Endothelial cell of umbilical vein (primary cell): ENCODE data around the gene MSRB2. TPM values are rescaled to one million over a fixed set of nuclear protein-coding genes. Genes with fewer than 3 reads are reported as not detected.

Source experiments
- BruUV-seq: library from RNA; stranded (reverse); fragments of 400-500 nt; replicated peaks from 2 replicates; lab custom pipeline; 2021; lab: Mats Ljungman, UMichigan
- CTCF ChIA-PET: fragments of 300-600, 350-600 bp; sonication (Branson Sonifier 250); formaldehyde crosslinking; loops from one replicate; lab custom pipeline; 2021; ENCODE audit warnings: antibody characterized with exemption, inconsistent platforms; lab: Charles Lee
- POLR2A ChIA-PET: fragments of 300-600, 350-600 bp; sonication (Branson Sonifier 250); formaldehyde crosslinking; loops from one replicate; lab custom pipeline; 2021; ENCODE audit warnings: antibody characterized with exemption, inconsistent platforms; lab: Charles Lee
- DNase-seq: peaks from one replicate; pipeline ENCODE4 v3.0.0-alpha.2; 2011; ENCODE audit warnings: low read depth, low spot score
- FAIRE-seq: peaks from 2 replicates; lab custom pipeline; 2011; peaks lifted over from hg19 to GRCh38; lab: Jason Lieb, UNC
- H2AFZ ChIP-seq: 2 replicates; pipeline ENCODE4 v1.6.0; 2012; ENCODE audit warnings: low read depth, low read length, control low read depth, inconsistent platforms
- H3K27ac ChIP-seq: 2 replicates; pipeline ENCODE4 v1.5.1; 2011; ENCODE audit warnings: low read depth, mild to moderate bottlenecking, control low read depth, low read length, moderate library complexity; ENCODE audit not compliant: insufficient read depth
- H3K27me3 ChIP-seq, 2 experiments: 2 replicates each; pipeline versions ENCODE4 v1.6.0 to v1.6.1; 2011; ENCODE audit warnings: low read length in 2 of 2, mixed read lengths in 1 of 2; ENCODE audit not compliant: control insufficient read depth in 2 of 2, insufficient read depth in 2 of 2
- H3K36me3 ChIP-seq, 2 experiments: 2 replicates in 1 of 2; 3 replicates in 1 of 2; pipeline ENCODE4 v1.5.1; 2011; ENCODE audit warnings: low read length in 2 of 2, mild to moderate bottlenecking in 1 of 2, moderate library complexity in 1 of 2; ENCODE audit not compliant: control insufficient read depth in 2 of 2, insufficient read depth in 2 of 2; ENCODE audit errors: extremely low read depth in 1 of 2
- H3K4me1 ChIP-seq: 3 replicates; pipeline ENCODE4 v1.5.1; 2011; ENCODE audit warnings: mild to moderate bottlenecking, low read length; ENCODE audit not compliant: control insufficient read depth, insufficient read depth; ENCODE audit errors: extremely low read depth
- H3K4me2 ChIP-seq: 2 replicates; pipeline ENCODE4 v1.6.1; 2011; ENCODE audit warnings: low read length, control low read depth, mixed read lengths; ENCODE audit not compliant: insufficient read depth
- H3K4me3 ChIP-seq, 3 experiments: fragments of 200-600 bp in 1 of 3; sonication (generic), shearing (Covaris generic) in 1 of 3; replicated peaks in 1 of 3; 2 replicates each; pipeline ENCODE4 v1.5.1; 2011 to 2016; ENCODE audit warnings: control low read depth in 3 of 3, low read length in 3 of 3, mild to moderate bottlenecking in 2 of 3, inconsistent platforms in 1 of 3, low read depth in 1 of 3, moderate library complexity in 1 of 3; ENCODE audit not compliant: insufficient read depth in 1 of 3
- H3K79me2 ChIP-seq: 2 replicates; pipeline ENCODE4 v1.6.0; 2012; ENCODE audit warnings: low read length, inconsistent platforms; ENCODE audit not compliant: control insufficient read depth, insufficient read depth
- H3K9ac ChIP-seq: replicated peaks from 2 replicates; pipeline ENCODE3; 2011; ENCODE audit warnings: low read length, control low read depth; ENCODE audit not compliant: insufficient read depth; ENCODE audit errors: extremely low read depth
- H3K9me1 ChIP-seq: replicated peaks from 3 replicates; pipeline ENCODE4 v1.6.0; 2011; ENCODE audit warnings: mild to moderate bottlenecking, low read length; ENCODE audit not compliant: control insufficient read depth, insufficient read depth; ENCODE audit errors: extremely low read depth
- H3K9me3 ChIP-seq: replicated peaks from 2 replicates; pipeline ENCODE4 v1.5.1; 2012; ENCODE audit warnings: low read length, inconsistent platforms; ENCODE audit not compliant: control insufficient read depth, insufficient read depth
- H4K20me1 ChIP-seq: replicated peaks from 2 replicates; pipeline ENCODE3; 2011; ENCODE audit warnings: mild to moderate bottlenecking, low read length; ENCODE audit not compliant: control insufficient read depth, insufficient read depth; ENCODE audit errors: extremely low read depth
- EZH2 ChIP-seq: IDR thresholded peaks from 2 replicates; pipeline ENCODE4 v1.6.1; 2012; ENCODE audit warnings: borderline replicate concordance, low read depth, mild to moderate bottlenecking, moderate library complexity, low read length, inconsistent platforms; ENCODE audit not compliant: severe bottlenecking
- FOS ChIP-seq: IDR thresholded peaks from 2 replicates; pipeline ENCODE4 v1.6.1; 2011; ENCODE audit warnings: mild to moderate bottlenecking, low read length, moderate library complexity, borderline replicate concordance; ENCODE audit not compliant: insufficient read depth
- GATA2 ChIP-seq: IDR thresholded peaks from 2 replicates; pipeline ENCODE4 v1.7.0; 2011; ENCODE audit warnings: low read depth, mild to moderate bottlenecking, moderate library complexity, mixed read lengths, low read length; ENCODE audit not compliant: insufficient read length, insufficient read depth
- JUN ChIP-seq: IDR thresholded peaks from 2 replicates; pipeline ENCODE4 v1.6.1; 2011; ENCODE audit warnings: borderline replicate concordance, low read depth; ENCODE audit not compliant: insufficient read length, insufficient read depth
- MYC ChIP-seq: IDR thresholded peaks from one replicate; pipeline ENCODE4 v1.6.1; 2011; ENCODE audit warnings: mild to moderate bottlenecking, low read depth, low read length
- POLR2A ChIP-seq: IDR thresholded peaks from 2 replicates; pipeline ENCODE4 v1.6.1; 2012; ENCODE audit warnings: low read depth, mild to moderate bottlenecking, control low read depth, low read length
- POLR2AphosphoS5 ChIP-seq: IDR thresholded peaks from 2 replicates; pipeline ENCODE4 v1.6.1; 2012; ENCODE audit warnings: low read depth, mild to moderate bottlenecking, control low read depth, low read length, moderate library complexity; ENCODE audit not compliant: insufficient read depth
- dilution Hi-C: fragments of 300-500 bp; cut with MboI; formaldehyde crosslinking; loops from one replicate; pipeline ENCODE4 v1.15.0; 2019; ENCODE audit warnings: low sequenced_read_pairs; ENCODE audit not compliant: extremely low pct_ligation_motif_present
- intact Hi-C: fragments of 100-400 bp; cut with micrococcal nuclease; formaldehyde crosslinking; loops from one replicate; pipeline ENCODE4 v1.10.0; 2022
- polyA plus RNA-seq, 4 experiments: library from polyadenylated mRNA; depleted of rRNA in 3 of 4; stranded (reverse) in 3 of 4; unstranded in 1 of 4; fragments of >200 nt; gene quantifications; 2 replicates each; pipeline versions ENCODE4 v1.2.1 to v1.2.3, GENCODE V29; 2011 to 2012; ENCODE audit warnings: missing spikeins in 1 of 4
- total RNA-seq: library from RNA; stranded (reverse); gene quantifications from 2 replicates; pipeline ENCODE4 v1.2.3, GENCODE V29; 2021
- TF ChIP-seq, protein P1 (sequence below), 2 donors: IDR thresholded peaks; 1 replicate in 1 of 2; 2 replicates in 1 of 2; pipeline ENCODE4 v1.5.1; 2011; ENCODE audit warnings: low read length in 2 of 2, mild to moderate bottlenecking in 2 of 2, moderate library complexity in 2 of 2, control low read depth in 1 of 2, inconsistent platforms in 1 of 2, low read depth in 1 of 2; ENCODE audit not compliant: insufficient read depth in 1 of 2; ENCODE audit errors: extremely low read depth in 1 of 2
- TF ChIP-seq, protein P2 (sequence below): IDR thresholded peaks from 2 replicates; pipeline ENCODE4 v1.6.1; 2011; ENCODE audit not compliant: insufficient read depth, insufficient read length

The MSRB2 gene
- total and polyA plus RNA-seq, 2 donors (not counting 3 experiments of a cell fraction or from before 2014, with no cell fraction given), result 16.2 to 20.6 TPM

DNA sequence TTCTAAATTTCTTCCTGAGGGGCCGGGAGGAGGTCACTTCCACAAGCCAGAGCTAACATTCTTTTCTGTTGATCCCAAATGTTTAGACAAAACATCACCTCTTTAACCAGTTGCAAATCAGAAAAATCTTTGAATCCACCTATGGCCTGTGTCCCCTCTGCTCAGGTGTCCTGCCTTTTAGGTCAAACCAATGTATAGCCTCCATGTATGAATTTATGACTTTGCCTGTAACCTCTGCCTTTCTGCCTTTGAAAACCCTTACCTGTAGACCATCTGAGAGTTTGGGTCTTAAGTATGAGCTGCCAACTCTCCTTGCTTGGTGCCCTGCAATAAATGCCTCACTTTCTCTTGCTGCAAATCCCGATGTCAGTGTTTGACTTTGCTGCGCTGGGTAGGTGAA is 44.1 kb upstream of the MSRB2 start:
- H3K27ac ChIP-seq, result no peak overlapping the region
- no peaks in the 10 kb centered on the region for H3K4me1 ChIP-seq
- no peaks in the 10 kb centered on the region for H3K9me1 ChIP-seq
- H2AFZ ChIP-seq, result no peak overlapping the region
- BruUV-seq, result no TSS peak
- ChIA-PET POLR2A (no interaction called here), CTCF (no interaction called here)
- H3K36me3 ChIP-seq, result no peaks in the 10 kb centered on the region
- TF ChIP-seq MYC, result no peak
- no peak for TF ChIP-seq JUN
- no peak for TF ChIP-seq EZH2
- TF ChIP-seq, protein P1, sequence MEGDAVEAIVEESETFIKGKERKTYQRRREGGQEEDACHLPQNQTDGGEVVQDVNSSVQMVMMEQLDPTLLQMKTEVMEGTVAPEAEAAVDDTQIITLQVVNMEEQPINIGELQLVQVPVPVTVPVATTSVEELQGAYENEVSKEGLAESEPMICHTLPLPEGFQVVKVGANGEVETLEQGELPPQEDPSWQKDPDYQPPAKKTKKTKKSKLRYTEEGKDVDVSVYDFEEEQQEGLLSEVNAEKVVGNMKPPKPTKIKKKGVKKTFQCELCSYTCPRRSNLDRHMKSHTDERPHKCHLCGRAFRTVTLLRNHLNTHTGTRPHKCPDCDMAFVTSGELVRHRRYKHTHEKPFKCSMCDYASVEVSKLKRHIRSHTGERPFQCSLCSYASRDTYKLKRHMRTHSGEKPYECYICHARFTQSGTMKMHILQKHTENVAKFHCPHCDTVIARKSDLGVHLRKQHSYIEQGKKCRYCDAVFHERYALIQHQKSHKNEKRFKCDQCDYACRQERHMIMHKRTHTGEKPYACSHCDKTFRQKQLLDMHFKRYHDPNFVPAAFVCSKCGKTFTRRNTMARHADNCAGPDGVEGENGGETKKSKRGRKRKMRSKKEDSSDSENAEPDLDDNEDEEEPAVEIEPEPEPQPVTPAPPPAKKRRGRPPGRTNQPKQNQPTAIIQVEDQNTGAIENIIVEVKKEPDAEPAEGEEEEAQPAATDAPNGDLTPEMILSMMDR (IDR thresholded peaks at IDR 0.05; ENCODE audit: extremely low read depth in 1 of 2, insufficient read depth in 1 of 2, low read depth in 1 of 2, low read length in 2 of 2), result no peak
- no peak for TF ChIP-seq POLR2A
- no peak for TF ChIP-seq GATA2
- TF ChIP-seq, protein P2, sequence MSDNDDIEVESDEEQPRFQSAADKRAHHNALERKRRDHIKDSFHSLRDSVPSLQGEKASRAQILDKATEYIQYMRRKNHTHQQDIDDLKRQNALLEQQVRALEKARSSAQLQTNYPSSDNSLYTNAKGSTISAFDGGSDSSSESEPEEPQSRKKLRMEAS, result no peak
- no peak for TF ChIP-seq POLR2AphosphoS5
- TF ChIP-seq FOS, result no peak
- dilution Hi-C loops, result no loop called here
- no peak overlapping the region for H3K4me2 ChIP-seq
- H3K9me3 ChIP-seq, result no peaks in the 10 kb centered on the region
- DNase-seq (no peak), FAIRE-seq (no peak)
- no peaks in the 10 kb centered on the region for H4K20me1 ChIP-seq
- no peak overlapping the region for H3K9ac ChIP-seq
- peaks cover 2 to 6% of the 10 kb centered on the region in 2 experiments for H3K27me3 ChIP-seq
- H3K79me2 ChIP-seq, result no peaks in the 10 kb centered on the region
- intact Hi-C loops, result no loop called here
- no peak overlapping the region for H3K4me3 ChIP-seq
